MCF 10A (cell line): ENCODE data around the gene MYO1D. TPM values are rescaled to one million over a fixed set of nuclear protein-coding genes. Genes with fewer than 3 reads are reported as not detected.

Experiments used
- BruUV-seq: library from RNA; stranded (reverse); fragments of 400-500 nt; replicated peaks from 2 replicates; lab custom pipeline; 2021; lab: Mats Ljungman, UMichigan
- CTCF ChIA-PET: fragments of 300-600 bp; sonication (Branson Sonifier 250); formaldehyde crosslinking; extraction: SDS; loops from one replicate; lab custom pipeline; 2021; ENCODE audit warnings: antibody characterized with exemption, inconsistent platforms; lab: Yijun Ruan, JAX
- POLR2A ChIA-PET: fragments of 300-600, 350-650 bp; sonication (Branson Sonifier 250); formaldehyde crosslinking; extraction: SDS; loops from one replicate; lab custom pipeline; 2020; ENCODE audit warnings: antibody characterized with exemption, inconsistent platforms; lab: Yijun Ruan, JAX
- DNase-seq: peaks from one replicate; pipeline ENCODE4 v3.0.0-alpha.2; 2018; ENCODE audit not compliant: unreplicated experiment
- H3K27ac Mint-ChIP-seq: one replicate; pipeline ENCODE4 v1.8.0; 2022; ENCODE audit warnings: mild to moderate bottlenecking, low read depth, mixed read lengths; ENCODE audit not compliant: unreplicated experiment
- H3K27me3 Mint-ChIP-seq: one replicate; pipeline ENCODE4 v1.8.0; 2022; ENCODE audit warnings: mixed read lengths; ENCODE audit not compliant: insufficient read depth, unreplicated experiment
- H3K36me3 Mint-ChIP-seq: one replicate; pipeline ENCODE4 v1.8.0; 2022; ENCODE audit warnings: mild to moderate bottlenecking, moderate library complexity, mixed read lengths; ENCODE audit not compliant: insufficient read depth, unreplicated experiment
- H3K4me1 Mint-ChIP-seq: one replicate; pipeline ENCODE4 v1.8.0; 2022; ENCODE audit warnings: mixed read lengths; ENCODE audit not compliant: insufficient read depth, unreplicated experiment
- H3K4me3 Mint-ChIP-seq: one replicate; pipeline ENCODE4 v1.8.0; 2022; ENCODE audit warnings: mild to moderate bottlenecking, moderate library complexity, mixed read lengths; ENCODE audit not compliant: unreplicated experiment
- H3K9me3 Mint-ChIP-seq: one replicate; pipeline ENCODE4 v1.8.0; 2022; ENCODE audit warnings: mixed read lengths; ENCODE audit not compliant: unreplicated experiment
- intact Hi-C: fragments of 100-400 bp; cut with micrococcal nuclease; formaldehyde crosslinking; loops from 2 replicates; pipeline ENCODE4 v1.14.1; 2022
- total RNA-seq: library from RNA; stranded (reverse); gene quantifications from 2 replicates; pipeline ENCODE4 v1.2.3, GENCODE V29; 2022
- TF ChIP-seq, protein P1 (sequence below): fragments of 200-600 bp; IDR thresholded peaks from one replicate; pipeline ENCODE4 v1.8.0; 2022; ENCODE audit warnings: antibody characterized with exemption, mild to moderate bottlenecking; ENCODE audit not compliant: unreplicated experiment

Gene MYO1D
- total RNA-seq, 1 experiment from 2014 or later: 30.5 TPM

DNA sequence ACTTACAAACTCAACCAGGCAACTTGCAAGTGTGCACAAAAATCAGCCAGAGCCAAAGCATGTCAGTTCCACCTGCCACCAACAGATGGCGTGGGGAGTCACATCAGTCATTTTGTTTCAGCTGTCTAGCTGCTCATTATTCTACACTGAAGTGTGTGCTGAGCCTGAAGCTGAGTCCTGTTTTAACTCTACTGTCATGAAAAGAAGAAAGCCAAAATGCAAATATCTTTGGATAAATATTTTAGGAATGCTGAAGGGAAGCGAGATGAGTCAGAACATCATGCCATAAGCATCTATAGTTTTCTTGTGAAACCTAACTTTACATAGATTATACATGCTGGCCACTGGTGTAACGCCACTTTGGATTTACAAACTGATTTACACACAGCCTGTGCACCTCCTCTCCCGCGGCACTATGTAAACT is 217.5 kb downstream of the MYO1D start:
- no peaks in the 10 kb centered on the region for H3K9me3 Mint-ChIP-seq
- no peak overlapping the region for H3K27ac Mint-ChIP-seq
- H3K4me1 Mint-ChIP-seq: no peaks in the 10 kb centered on the region
- CTCF ChIA-PET: interaction anchor here (0.5 to 2.2 kb wide), 47 partner anchors 9 to 1091 kb away, joined by 3 to 33 read pairs (median 4); a partner anchor contains a TSS
- POLR2A ChIA-PET: interaction anchor here (0.8 kb wide), 1 partner anchor 97 kb away, joined by 3 read pairs; no protein-coding TSS in a partner anchor
- no TSS peak for BruUV-seq
- peak; percentile 69 for DNase-seq
- intact Hi-C loops: loop anchor here (1.0 kb wide), 1 partner anchor 96 kb away; no protein-coding TSS in a partner anchor
- H3K4me3 Mint-ChIP-seq: no peak overlapping the region
- TF ChIP-seq, protein P1, sequence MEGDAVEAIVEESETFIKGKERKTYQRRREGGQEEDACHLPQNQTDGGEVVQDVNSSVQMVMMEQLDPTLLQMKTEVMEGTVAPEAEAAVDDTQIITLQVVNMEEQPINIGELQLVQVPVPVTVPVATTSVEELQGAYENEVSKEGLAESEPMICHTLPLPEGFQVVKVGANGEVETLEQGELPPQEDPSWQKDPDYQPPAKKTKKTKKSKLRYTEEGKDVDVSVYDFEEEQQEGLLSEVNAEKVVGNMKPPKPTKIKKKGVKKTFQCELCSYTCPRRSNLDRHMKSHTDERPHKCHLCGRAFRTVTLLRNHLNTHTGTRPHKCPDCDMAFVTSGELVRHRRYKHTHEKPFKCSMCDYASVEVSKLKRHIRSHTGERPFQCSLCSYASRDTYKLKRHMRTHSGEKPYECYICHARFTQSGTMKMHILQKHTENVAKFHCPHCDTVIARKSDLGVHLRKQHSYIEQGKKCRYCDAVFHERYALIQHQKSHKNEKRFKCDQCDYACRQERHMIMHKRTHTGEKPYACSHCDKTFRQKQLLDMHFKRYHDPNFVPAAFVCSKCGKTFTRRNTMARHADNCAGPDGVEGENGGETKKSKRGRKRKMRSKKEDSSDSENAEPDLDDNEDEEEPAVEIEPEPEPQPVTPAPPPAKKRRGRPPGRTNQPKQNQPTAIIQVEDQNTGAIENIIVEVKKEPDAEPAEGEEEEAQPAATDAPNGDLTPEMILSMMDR: peak; percentile 93
- no peaks in the 10 kb centered on the region for H3K27me3 Mint-ChIP-seq
- peaks cover 6% of the 10 kb centered on the region for H3K36me3 Mint-ChIP-seq

DNA sequence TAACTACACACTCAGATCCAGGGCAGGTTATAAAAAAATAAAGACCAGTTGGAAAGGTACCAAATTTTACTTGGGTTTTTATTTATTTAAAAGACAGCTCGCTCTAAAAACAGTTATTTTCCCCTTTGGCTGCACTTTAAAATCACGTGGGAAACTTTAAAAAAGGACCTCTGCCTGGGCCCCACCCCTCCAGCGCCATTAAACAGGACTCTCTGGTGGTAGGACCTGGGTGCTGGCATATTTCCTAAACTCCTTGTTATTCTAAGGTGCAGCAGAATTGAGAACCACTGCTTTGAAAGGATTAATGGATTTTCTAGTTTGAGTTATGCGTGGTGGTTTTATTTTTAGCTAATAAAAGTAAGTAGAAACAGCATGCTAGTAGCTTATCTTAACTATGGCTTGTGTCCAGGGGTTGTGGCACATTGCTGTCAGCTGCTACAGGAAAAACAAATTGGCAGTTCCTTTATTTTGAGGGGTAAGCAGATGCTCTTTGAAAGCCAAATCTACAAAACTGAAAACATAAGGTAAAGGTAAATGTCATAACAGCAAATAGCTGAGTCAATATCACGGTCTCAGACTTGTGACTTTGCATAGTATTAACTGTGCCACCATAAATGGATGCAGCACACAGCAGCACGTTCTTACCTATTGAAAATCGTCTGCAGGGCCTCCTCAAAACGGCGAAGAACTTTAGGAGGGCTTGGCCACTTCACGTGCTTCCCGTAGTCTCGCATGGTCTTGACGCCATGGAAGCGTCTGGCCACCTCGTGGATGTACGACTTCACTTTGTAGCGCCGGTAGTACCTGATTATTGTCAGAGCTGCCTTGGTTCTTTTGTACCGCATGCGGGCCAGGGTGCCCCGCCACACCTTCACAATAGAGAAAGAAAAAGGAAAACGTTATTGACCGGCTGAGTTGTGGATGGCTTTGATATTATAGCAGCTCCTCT is 218.2 kb downstream of the MYO1D start:
- BruUV-seq: no TSS peak
- H3K4me3 Mint-ChIP-seq: no peak overlapping the region
- no peaks in the 10 kb centered on the region for H3K9me3 Mint-ChIP-seq
- H3K4me1 Mint-ChIP-seq: no peaks in the 10 kb centered on the region
- TF ChIP-seq, protein P1: no peak
- CTCF ChIA-PET: interaction anchor here (0.5 to 2.2 kb wide), 55 partner anchors 9 to 1093 kb away, joined by 3 to 33 read pairs (median 4); a partner anchor contains a TSS
- POLR2A ChIA-PET: interaction anchor here (0.7 to 0.8 kb wide), 2 partner anchors 42 to 98 kb away, joined by 3 read pairs; no protein-coding TSS in a partner anchor
- H3K27ac Mint-ChIP-seq: no peak overlapping the region
- H3K27me3 Mint-ChIP-seq: no peaks in the 10 kb centered on the region
- no peak for DNase-seq
- intact Hi-C loops: loop anchor here (1.0 kb wide), 1 partner anchor 97 kb away; no protein-coding TSS in a partner anchor
- peaks cover 12% of the 10 kb centered on the region for H3K36me3 Mint-ChIP-seq

DNA sequence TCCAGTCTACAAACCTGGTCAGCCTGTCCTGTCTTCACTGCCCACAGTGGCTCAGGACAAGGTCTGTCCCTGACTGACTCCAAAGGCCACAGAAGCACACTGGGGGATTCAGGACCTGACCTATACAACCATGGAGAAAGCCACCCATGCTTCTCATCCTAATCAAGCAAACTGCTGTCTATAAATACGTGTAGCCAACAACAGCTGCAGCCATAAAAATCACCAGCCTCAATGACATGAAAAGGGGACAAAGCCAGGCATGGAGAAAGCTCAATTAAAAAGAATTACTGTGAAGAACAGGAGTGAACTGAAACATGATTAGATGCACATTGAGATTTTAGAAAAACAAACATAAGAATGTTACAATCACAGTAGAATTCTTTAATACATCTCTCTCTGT is 220.0 kb downstream of the MYO1D start:
- no peaks in the 10 kb centered on the region for H3K4me1 Mint-ChIP-seq
- no peak overlapping the region for H3K4me3 Mint-ChIP-seq
- no peak overlapping the region for H3K27ac Mint-ChIP-seq
- intact Hi-C loops: no loop called here
- TF ChIP-seq, protein P1: no peak
- no peaks in the 10 kb centered on the region for H3K9me3 Mint-ChIP-seq
- no peaks in the 10 kb centered on the region for H3K27me3 Mint-ChIP-seq
- ChIA-PET POLR2A (no interaction called here), CTCF (interaction anchor here (0.6 kb wide), 1 partner anchor 35 kb away, joined by 3 read pairs; no protein-coding TSS in a partner anchor)
- peaks cover 25% of the 10 kb centered on the region for H3K36me3 Mint-ChIP-seq
- no peak for DNase-seq
- no TSS peak for BruUV-seq

DNA sequence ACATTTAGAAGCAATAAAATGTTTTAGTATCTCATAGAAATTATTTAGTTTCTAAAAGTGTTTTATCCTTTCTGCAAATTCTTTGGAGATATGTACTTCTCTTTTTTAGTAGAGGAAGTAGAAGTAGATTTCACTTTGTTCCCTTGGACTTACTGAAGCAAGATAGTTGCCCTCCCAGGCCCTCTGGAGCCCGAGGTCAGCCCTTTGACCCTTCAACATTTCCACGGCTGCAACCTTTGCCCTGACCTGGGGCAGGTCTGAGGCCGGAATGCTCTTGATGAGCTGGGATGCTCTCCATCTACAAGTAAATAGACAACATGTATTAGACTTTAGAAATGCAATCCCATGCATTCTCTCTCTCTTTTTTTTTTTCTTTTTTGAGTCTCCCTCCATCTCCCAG is 222.6 kb downstream of the MYO1D start:
- BruUV-seq: no TSS peak
- ChIA-PET POLR2A (interaction anchor here (0.9 kb wide), 1 partner anchor 109 kb away, joined by 3 read pairs; no protein-coding TSS in a partner anchor), CTCF (interaction anchor here (0.6 to 1.4 kb wide), 3 partner anchors 113 to 191 kb away, joined by 3 read pairs; no protein-coding TSS in a partner anchor)
- DNase-seq: no peak
- intact Hi-C loops: no loop called here
- peaks cover 9% of the 10 kb centered on the region for H3K9me3 Mint-ChIP-seq
- no peak overlapping the region for H3K4me3 Mint-ChIP-seq
- no peak overlapping the region for H3K27ac Mint-ChIP-seq
- TF ChIP-seq, protein P1: no peak
- no peaks in the 10 kb centered on the region for H3K4me1 Mint-ChIP-seq
- peaks cover 39% of the 10 kb centered on the region for H3K36me3 Mint-ChIP-seq
- H3K27me3 Mint-ChIP-seq: no peaks in the 10 kb centered on the region
